Activated gamma-delta T cell treated with anti-CD3 and anti-CD28 coated beads, Interleukin-2, amount 50 U/mL, for 16 hours (primary cell): ENCODE results near the gene HDAC9.

Experiments used
- DNase-seq: peaks from one replicate; pipeline ENCODE4 v3.0.0-alpha.2; 2020; ENCODE audit warnings: low read depth

Gene HDAC9

GRCh38 chr7:18558503-18558902 lies 63.0 kb downstream of the HDAC9 start:
- no peak for DNase-seq

- DNase-seq = no peak
Observed at GRCh38 chr7:18558910-18559309, 63.4 kb downstream of the HDAC9 start.

GRCh38 chr7:18559756-18560155 lies 64.2 kb downstream of the HDAC9 start:
- DNase-seq = no peak

DNA sequence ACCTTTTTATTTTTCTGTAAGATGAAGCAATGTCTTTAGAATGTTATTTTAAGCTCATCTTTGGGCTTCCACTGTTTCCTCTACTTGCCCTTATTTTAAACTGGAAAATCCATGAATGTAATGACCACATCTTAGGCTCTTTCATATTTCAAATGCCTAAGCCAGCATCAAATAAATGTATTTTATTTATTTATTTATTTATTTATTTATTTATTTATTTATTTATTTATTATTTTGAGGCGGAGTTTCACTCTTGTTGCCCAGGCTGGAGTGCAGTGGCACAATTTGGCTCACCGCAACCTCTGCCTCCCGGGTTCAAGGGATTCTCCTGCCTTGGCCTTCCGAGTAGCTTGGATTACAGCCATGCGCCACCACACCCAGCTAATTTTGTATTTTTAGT lies 69.2 kb downstream of the HDAC9 start:
- no peak for DNase-seq

- DNase-seq = no peak
Observed at GRCh38 chr7:18565337-18565736, 69.8 kb downstream of the HDAC9 start.

DNA sequence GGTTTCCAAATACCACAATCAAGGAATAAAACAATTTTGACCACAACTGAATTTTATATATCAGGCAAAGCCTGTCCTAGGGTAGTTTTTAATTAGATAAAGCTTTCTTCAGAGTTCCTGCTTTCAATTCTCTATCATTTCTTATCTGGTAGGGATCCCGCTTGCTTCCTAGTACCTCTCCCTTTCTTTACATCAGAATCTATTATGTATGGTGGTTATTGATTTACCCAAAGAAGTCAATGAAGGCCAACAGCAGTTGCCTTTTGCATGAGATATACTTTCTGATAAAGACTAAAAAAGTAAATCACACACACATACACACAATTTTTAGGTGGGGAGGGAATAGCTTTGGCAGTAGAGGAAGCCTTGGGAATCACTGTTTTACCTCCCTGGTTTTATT lies 70.7 kb downstream of the HDAC9 start:
- no peak for DNase-seq

DNA sequence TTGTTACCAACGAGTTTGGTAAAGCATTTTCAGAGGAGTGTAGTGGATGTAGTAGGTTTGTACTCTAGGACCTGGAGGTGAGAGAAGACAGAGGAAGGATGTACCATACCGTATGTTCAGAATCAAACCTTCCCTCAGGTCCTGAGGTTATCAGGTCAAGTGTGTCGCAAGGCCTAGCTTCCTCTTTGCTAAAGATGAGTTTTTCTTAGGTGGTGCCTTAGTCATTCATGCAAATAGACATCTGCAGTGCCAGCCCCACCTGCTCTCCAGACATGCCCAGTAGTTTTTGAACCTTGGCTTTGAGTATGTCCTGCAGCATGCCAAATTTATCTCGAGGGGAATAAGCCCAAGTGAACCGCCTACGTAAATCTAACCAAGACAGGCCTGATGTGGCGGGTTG lies 71.3 kb downstream of the HDAC9 start:
- no peak for DNase-seq

DNA sequence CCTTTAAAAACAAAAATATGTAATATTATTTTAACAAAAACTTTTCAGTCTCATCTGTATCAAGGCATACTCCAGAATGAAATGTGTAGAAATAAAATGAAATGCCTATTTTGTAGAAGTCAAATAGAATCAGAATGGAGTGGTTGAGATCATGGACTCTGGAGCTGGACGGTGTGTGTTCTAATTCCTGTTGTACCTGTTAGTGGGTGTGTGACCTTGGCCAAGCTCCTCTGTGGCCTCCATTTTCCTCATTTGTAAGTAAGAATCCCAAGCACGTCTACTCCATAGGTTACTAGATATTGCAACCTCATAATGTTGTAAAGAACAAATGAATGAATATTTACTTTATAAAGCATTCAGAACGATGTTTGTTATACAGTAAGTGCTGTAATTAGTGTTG lies 74.9 kb downstream of the HDAC9 start:
- DNase-seq = no peak

- DNase-seq = no peak
Observed at GRCh38 chr7:18570890-18571478, 75.4 kb downstream of the HDAC9 start.

GRCh38 chr7:18572154-18572553 lies 76.6 kb downstream of the HDAC9 start:
- DNase-seq = no peak

DNA sequence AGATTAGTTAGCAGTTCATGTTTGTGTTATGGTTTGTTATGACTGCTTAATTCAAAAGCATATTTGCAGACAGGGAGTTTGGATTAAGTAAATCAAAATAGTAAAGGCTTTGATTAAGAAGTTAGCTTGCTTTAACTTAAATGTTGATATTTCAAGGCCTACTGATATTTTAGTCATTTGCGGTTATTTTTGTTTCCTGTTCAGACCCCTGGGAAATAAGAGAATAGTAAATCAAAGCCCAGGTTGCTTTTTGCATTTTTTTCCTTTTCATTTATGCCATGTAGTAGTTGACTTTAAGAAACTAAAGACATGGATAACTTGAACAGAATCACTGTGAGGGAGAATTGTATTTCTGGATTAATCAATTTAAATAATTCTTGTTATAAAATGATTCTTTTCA lies 77.3 kb downstream of the HDAC9 start:
- no peak for DNase-seq

DNA sequence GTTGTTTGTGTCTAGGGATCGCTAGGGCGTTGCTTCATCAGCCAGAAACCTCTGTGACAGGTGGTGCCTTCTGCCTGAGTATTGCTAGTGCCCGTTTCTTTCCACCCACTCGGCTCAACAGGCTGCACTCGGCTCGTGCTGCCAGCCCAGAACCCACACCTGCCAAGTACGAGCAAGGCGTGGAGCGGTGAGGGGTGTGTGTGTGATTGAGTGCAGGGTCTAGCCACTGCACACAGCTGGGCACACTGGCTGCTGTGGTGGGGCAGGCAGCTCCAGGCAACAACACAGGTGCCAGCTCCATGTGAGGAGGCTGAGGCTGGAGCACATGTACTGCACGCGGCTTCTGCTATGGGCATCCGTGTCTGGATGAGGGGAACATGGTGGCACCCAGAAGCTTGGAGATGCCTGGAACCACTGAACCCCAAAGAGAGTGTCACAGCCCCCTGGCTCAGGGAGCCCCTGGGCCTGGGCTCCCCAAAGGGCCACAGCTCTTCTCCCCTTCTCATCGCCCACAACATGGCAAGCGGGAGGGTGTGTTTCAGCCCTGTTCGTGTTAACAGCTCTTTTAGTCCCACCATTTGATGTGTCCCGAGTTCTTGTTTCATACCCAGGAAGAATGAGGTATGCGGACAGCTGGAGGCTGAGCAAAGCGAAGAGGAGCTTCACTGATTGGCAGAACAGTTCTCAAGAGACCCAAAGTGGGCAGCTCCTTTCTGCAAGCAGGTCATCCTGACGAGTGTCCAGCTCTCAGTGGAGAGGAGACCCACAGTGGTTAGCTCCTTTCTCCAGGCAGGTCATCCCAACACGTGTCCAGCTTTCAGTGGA lies 78.1 kb downstream of the HDAC9 start:
- DNase-seq = no peak

- DNase-seq = no peak
Observed at GRCh38 chr7:18574235-18574540, 78.6 kb downstream of the HDAC9 start.

DNA sequence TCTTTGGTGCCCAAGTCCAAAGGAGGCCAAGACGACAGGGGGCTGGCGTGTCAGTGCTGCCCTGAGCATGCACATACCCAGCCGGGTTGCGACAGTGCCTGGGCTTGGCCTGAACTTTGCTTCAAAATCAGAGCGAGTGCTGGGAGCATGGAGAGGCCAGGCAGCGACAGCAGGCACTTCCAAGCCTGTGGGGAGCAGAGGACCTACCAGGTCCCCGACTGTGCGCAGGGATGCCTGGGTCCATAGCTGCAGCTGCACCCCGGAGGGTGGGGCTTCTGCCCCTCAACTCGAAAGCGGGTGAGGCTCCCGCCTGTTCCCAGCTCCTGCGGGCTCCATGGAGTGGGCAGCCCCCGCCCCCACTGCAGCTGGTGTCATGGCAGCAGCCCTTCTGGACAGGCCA lies 79.1 kb downstream of the HDAC9 start:
- DNase-seq = no peak

GRCh38 chr7:18575622-18576572 lies 80.3 kb downstream of the HDAC9 start:
- DNase-seq = no peak

DNA sequence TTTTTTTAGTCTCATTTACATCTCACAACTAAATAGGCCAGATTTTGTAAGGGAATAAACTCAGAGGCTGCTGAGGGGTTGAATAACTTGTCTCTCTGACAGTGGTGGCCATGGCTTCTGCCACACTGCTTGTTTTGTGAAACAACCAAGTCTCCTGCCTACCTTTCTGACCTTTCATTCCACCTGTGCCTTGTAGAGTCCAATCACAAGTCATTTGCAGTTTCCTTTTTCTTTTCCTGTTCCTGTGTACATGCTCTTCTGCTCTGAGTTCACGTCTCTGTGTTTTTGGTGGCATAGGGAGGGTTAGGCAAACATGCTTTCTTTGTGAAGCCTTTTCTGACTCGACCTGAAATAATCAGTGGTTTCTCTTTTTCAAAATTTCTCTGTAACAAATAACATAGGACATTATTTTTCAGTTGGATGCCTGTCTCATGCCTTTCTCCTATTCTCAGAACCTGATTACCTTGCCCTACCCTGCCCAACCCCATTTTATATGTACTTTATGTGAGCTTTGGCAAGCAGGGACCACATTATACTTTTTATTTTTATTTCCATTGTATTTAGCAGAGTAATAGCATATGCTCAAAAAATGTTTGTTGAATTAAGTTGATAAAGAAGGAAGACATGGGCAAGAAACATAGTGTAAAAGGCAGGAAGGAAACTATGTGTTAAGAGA lies 81.7 kb downstream of the HDAC9 start:
- DNase-seq = no peak

DNA sequence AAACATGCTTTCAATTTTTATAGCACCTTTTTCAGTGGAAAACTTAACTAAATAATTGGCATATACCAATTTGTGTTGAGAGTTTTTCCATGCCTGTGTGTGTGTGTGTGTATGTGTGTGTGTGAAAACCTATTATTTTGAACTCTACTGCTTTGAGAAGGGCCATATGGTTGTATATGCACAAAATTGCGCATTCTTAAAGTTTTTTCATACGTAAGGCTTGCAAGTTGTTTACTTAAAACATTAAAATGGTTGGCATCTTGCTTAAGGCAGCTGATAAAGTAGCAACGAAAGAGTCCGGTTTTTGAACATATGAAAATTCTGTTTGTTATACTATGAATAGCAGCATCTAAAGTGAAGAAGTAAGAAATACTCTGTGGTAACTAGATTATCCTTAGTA lies 84.1 kb downstream of the HDAC9 start:
- no peak for DNase-seq

- no peak for DNase-seq
Observed at GRCh38 chr7:18580950-18581349, 85.4 kb downstream of the HDAC9 start.

GRCh38 chr7:18583305-18583704 lies 87.8 kb downstream of the HDAC9 start:
- no peak for DNase-seq

- no peak for DNase-seq
Observed at GRCh38 chr7:18590241-18590640, 94.7 kb downstream of the HDAC9 start.

DNA sequence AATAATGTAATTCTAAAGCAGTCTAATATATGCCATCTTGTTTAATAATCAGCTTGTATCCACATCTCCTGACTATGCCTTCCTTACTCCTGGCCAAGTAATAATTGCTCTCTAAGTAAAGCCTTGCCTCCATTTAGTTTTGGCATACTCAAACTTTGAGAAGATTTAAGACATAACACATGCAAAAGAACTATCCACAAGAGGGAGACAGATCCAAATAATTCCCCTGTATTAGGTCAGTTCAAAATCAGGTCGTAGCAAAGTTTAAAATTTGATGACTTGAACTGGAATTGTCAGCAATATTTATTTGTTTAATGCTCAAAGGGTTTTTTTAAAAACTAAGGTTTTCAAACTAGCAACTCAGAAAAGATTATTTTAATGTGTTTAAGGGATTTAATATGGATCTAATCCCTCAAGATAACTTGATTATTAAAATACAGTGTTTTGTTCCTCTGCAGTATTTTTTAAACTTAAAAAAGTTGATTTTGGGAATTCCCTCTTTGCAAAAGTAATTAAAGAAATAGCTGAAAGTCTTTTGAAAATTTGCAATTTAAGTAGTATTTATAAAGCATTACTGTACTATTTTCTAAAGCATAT lies 95.3 kb downstream of the HDAC9 start:
- no peak for DNase-seq
